HG02981 (cell line): Measurements from ENCODE around the gene RFX6.
A peak's percentile ranks its signal among the peaks of the same experiment; 100 is the strongest.
"Not testable (repeated sequence)": the region's sequence is repeated elsewhere in the genome, so short reads cannot be mapped to it uniquely, and the experiment has no call there.

Source experiments
- ATAC-seq: cut with Tn5 transposase; IDR thresholded peaks from one replicate; pipeline ENCODE4 v1.9.1; 2021; ENCODE audit warnings: mild to moderate bottlenecking, moderate library complexity; ENCODE audit not compliant: unreplicated experiment

The RFX6 gene, protein sequence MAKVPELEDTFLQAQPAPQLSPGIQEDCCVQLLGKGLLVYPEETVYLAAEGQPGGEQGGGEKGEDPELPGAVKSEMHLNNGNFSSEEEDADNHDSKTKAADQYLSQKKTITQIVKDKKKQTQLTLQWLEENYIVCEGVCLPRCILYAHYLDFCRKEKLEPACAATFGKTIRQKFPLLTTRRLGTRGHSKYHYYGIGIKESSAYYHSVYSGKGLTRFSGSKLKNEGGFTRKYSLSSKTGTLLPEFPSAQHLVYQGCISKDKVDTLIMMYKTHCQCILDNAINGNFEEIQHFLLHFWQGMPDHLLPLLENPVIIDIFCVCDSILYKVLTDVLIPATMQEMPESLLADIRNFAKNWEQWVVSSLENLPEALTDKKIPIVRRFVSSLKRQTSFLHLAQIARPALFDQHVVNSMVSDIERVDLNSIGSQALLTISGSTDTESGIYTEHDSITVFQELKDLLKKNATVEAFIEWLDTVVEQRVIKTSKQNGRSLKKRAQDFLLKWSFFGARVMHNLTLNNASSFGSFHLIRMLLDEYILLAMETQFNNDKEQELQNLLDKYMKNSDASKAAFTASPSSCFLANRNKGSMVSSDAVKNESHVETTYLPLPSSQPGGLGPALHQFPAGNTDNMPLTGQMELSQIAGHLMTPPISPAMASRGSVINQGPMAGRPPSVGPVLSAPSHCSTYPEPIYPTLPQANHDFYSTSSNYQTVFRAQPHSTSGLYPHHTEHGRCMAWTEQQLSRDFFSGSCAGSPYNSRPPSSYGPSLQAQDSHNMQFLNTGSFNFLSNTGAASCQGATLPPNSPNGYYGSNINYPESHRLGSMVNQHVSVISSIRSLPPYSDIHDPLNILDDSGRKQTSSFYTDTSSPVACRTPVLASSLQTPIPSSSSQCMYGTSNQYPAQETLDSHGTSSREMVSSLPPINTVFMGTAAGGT

DNA sequence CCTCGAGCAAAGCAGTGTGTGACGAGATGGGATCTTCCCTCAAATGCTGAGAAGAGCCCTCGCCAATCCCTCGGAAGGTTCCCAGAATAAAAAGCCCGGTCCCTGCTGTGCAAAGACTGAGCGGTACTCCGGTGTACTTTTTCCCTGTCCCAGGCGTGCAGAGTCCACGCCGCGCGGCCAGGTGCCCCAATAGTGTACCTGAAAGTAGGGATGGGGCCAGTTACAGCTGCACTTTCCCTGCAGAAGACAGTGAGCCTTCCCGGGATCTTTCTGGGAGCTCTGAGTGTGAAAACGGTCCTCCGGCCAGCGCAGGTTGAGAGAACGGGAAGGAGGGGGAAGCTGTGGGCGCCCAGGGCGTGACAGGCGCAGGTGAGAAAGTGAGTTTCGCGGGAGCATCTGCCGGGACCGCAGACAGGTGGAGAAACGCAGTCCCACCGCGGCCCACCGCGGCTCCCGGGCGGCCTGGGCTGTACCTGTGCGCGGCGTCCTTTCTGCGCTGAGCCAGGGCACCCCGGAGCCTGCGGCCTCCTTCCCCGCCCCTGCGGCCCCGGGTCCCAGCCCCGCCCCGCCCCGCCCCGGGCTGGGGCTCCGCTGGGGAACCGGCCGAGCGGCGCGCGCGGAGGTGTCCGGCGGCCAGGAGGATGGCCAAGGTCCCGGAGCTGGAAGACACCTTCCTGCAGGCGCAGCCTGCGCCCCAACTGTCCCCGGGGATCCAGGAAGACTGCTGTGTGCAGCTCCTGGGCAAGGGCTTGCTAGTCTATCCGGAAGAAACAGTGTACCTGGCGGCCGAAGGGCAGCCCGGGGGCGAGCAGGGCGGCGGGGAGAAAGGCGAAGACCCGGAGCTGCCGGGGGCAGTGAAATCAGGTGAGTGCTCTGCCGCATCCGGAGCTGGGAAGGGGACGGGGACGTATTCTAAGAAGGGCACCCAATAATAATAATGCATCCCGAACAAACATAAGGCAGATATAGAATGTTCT is at the start of gene RFX6:
TSS of gene RFX6 (plus strand) at position 608 of the 977 bp plus-strand sequence. CDS start at position 642, 34 bp downstream.
- ATAC-seq, result no peak

DNA sequence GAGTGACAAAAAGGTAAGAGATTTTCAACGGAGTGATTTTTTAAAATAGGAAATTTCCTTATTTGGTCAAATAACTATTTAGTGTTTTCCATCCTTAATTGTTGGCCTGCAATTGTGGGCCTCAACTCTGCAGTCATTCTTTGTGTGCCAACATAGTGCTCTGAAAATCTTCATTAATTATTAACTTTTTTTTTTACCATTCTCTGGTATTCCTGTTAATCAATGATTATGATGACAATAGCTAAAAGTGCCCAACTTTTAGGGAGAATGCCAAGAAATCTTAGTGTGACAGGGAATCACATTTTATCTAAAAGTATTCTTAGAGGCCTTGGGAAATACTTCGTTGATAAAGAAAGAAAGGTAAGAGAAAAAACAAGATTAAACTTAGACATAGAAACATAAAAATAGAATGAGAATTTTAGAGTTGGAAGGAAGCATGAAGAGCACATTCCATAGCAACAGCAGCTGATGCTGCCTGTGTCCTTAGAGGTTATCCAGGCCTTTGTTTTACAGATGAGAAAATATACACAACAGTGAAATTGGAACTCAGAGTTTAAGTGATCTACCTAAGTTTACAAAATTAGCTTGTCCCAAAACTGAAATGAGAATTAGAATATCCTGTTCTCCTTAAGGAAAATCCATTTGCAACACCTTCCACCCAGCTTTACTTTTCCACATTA is 49.3 kb upstream of the RFX6 start:
- ATAC-seq, result no peak

DNA sequence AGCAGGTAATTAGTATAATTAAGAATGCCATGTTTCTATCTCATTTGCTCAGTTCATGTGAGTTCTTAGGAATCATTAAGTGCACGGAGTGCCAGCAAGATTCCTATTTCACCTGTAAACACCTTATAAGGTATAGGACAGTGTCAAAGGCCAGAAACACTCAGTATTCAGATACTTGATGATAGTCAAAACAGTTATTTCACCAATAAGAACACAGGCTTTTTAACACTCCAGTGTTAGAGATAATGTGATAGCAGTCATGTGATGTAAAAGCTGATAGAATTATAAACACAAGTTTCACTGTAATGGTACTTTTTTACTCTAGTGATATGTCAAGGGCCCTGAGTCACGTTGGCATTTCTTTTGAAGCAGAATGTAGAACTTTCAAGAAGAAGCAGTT is 48.1 kb upstream of the RFX6 start, which contains the start of gene GPRC6A:
TSS of gene GPRC6A (minus strand) at position 101 of the 400 bp plus-strand sequence. CDS start at position 31, 70 bp downstream.
- ATAC-seq, result no peak

DNA sequence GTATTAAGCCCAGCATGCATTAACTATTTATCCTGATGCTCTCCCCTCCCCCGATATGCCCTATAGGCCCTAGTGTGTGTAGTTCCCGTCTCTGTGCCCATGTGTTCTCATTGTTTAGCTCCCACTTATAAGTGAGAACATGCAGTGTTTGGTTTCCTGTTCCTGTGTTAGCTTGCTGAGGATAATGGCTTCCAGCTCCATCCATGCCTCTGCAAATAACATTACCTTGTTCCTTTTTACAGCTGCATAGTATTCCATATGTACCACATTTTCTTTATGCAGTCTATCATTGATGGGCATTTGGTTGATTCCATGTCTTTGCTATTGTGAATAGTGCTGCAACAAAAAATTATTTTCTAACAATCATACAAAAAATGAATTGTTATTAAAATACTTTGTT is 42.5 kb upstream of the RFX6 start:
- not testable (repeated sequence) for ATAC-seq

DNA sequence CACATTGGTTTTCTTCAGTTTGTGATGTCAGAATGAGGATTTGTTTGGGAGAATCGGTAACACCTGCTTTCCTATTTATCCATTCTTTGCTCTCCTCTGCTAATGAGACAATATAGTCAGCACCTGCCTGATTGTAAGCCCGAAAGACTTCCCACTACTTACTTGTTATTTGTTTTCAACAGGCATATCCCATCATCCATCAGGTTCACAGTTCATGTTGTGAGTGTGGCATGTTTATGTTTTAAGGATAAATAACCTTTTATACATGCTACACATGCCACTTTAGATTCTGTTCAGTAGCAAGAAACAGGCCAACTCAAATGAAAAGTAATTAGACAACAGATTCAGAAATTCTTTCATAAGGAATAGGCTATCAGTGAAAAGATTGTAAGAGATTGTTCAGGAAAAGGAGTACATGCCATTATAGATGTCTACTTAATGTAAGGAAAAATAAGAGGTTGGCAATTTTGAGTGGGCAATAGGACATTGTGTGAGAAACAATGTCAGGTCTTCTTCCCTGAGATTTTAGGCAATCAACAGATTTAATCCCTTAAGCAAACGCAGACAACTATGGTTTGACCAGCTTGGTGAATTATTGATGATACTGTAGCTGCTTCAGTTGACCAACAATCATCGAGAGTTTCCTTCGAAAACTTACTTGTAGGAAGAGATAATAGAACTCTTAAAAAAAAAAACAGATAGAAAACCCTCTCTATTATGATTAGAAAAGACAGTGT is 40.3 kb upstream of the RFX6 start:
- ATAC-seq, result no peak

DNA sequence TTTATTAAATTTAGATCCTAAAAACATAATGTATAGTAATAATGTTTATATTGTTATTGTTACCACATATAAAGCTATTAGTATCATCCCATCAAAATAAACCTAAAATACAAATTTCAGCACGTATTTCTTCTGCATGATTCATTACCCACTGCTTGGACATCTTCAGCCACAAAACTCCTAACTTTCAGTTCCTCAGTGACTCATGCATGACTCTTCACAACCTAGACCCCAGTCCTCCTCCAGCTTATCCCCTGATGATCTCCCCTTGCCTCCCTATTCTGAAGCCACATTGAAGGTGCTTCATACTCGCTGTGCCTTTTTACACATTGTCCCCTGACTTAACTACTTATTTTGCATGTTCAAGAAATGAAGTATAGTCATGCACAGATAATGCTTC is 37.0 kb upstream of the RFX6 start:
- no peak for ATAC-seq

DNA sequence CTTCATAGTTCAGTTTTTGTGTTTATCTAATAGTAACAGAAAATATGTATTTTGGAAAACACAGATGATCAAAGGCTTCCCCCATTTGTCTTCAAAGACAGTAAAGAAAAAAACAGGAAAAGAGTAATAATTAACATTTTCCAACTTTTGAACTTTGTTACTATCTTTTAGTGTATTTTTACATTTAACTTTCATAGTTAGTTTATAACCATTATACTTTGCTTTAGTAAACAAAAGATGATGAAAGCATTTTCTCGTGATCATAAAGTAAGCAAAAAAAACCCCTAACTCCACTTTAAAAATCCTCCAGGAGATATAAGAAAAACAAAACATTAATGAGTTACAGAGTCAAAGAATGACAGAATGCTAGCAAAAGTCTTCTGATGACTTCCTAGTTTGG is 34.6 kb upstream of the RFX6 start:
- ATAC-seq, result no peak

DNA sequence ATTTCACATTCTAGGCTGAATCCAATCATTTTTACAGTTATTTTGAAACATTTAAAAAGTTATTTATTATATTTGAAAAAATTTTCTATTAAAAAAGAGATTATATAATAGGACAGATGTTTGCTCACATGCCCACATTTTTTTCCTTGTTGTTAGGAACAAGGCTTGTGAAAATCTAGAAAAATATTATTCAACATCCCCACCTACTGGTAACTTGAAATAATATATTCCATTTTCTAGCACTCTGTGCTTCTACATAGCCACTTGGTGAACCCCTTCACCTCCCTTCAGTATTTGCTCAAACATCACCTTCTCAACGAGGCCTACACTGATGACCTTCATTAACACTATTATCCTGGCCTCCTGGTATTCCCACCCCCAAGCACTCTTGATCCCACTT is 29.8 kb upstream of the RFX6 start:
- no peak for ATAC-seq

DNA sequence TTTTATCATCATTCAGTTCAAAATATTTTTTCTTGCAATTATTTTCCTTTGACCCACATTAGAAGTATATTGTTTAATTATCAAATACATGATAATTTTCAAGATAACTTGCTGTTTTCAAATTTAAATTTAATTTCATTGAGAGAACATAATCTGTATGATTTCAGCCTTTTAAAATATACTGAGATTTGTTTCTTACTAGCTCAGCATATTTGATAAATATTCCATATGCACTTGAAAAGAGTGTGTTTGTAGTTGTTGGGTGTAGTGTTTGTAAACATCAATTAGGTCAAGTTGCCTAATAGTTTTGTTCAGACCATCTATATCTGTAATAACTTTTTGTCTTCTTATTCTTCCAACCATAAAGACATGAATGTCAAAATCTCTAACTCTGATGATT is 19.0 kb upstream of the RFX6 start:
- no peak for ATAC-seq

DNA sequence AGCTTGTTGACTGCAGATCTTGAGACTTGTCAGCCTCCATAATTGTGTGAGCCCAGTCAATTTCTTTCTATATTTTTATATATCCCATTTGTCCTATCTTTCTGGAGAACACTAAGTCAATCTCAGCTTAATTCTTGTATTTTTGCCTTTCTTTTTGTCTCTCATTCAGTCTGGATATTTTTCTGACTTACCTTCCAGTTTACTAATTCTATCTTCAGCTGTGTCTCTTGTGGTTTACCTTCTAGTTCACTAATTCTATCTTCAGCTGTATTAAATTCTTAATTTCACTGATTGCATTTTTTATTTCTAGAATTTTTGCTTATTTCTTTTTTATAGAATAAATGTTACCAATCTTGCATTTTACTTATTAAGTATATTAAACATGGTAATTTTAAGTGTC is 17.8 kb upstream of the RFX6 start:
- ATAC-seq, result no peak

DNA sequence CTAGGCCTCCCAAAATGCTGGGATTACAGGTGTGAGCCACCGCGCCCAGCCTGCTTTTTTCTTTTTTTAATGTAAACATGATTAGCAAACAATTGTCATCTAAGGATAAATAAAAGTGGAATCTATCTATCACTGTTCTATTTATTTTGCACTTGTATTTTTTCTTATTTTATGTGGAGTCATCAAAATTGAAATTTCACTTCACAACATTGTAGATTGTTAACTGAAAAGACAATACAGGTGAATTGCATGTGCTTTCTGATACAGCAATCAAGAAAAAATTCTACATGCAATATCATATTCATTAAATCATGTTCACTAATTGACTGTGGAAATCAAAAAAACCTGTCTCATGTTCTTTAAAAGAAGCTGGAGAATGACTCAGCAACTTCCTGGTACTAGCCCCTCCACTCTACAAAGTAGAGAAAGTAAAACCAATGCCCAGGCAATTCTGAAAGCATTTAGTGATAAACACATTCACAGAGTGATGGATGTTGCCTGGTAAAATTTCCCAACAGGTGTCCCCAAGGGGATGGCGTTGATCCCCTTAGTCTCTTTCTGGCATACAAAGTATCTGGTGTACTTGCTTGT is 10.7 kb upstream of the RFX6 start:
- ATAC-seq, result peak; percentile 74

DNA sequence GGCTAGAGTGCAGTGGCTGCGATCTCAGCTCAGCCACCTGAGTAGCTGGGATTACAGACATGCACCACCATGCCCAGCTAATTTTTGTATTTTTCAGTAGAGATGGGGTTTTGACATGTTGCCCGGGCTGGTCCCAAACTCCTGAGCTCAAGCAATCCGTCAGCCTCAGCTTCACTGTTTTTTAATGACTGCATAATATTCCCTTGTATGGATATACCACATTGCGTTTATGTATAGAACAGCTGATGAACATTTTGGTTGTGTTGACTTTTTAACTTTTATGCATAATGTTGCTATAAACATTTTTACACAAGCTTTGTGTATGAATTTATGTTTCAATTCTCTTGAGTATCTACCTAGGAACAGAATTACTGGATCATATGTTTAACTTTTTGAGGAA is 4.3 kb upstream of the RFX6 start:
- no peak for ATAC-seq

DNA sequence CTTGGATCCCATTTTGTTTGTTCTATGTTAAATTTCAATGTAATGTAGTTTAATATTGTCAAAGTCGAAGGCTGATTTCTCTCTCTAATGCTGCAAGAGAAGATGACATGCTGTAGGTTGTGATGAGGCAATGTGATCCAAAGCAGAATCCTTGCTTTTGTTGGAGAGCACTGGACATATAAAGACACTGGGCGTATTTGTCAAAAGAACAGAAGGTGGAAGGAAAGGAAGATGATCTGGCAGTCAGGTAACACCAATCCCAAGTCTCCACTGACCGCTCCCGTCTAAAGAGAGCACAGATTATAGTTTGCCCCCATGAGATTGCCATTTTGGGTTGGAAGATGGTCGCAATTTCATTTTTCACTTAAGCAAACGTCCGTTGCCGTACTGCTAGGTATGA is 935 bp upstream of the RFX6 start:
- no peak for ATAC-seq

DNA sequence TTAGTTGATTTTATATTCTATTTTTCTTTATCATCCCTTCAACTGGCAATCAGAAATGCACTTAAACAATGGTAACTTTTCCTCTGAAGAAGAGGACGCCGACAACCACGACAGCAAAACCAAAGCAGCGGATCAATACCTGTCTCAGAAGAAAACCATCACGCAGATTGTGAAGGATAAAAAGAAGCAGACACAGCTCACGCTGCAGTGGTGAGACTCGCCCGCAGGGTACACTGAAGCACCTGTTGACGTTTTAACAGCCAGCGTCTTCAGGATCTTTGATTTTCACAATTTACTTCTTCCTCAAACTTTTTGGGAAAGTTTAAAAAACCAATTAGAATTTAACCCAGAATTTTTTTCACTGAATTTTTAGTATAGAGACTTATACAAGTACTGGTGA is 701 bp downstream of the RFX6 start:
- no peak for ATAC-seq

DNA sequence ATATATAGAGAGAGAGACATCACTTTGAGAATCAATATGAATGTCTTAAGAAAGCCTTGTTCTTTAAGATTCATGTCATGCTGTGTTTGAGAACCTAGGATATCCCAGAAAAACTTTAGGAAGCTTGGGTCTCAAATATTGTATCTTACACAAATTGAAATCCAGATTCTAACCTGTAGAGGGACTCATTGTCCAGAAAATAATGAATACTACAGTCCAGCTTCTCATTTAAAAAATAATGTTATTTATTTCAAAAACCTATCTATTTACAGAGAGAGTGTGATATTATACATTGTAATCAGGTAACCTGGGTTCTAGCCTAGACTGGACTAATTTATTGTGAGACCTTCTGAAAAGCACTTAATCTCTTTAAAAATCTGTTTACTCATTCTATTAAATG is 4.2 kb downstream of the RFX6 start:
- ATAC-seq, result no peak

DNA sequence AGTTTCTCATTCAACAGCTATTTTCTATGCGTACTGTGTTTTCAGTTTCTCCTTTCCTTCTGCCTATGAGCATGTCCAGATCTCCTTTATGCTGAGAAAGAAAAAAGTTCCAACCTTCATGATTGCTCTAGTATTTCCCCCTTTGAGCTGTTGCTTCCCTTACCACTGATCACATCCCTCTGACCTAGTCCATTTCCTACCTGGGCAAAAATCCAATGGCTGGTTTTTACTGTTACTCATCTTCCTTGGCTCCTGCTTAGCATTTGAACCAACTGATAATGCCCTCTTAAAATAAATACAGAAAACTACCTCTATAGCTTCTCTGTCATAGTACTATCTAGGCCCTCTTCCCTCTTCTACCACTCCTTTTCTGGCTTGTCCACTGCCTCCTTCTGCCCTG is 6.0 kb downstream of the RFX6 start:
- ATAC-seq, result no peak

DNA sequence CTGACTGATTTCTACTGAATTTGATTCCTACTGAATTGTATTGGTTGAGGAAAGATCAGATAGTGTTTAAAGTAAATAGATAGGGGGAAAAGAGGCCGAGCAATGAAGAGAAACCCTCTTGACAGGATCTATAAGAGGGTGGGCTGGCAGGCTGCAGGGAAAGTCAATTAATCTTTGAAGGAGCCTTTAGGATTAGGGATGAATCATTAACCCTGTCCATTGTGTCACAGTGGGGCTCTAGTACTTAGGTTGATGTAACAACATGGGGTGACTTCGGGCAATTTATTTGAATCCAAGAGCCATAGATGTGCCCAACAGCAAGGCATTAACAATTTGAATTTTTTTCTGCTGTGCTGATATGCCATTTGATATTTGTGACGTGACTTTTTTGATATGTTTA is 7.5 kb downstream of the RFX6 start:
- no peak for ATAC-seq

DNA sequence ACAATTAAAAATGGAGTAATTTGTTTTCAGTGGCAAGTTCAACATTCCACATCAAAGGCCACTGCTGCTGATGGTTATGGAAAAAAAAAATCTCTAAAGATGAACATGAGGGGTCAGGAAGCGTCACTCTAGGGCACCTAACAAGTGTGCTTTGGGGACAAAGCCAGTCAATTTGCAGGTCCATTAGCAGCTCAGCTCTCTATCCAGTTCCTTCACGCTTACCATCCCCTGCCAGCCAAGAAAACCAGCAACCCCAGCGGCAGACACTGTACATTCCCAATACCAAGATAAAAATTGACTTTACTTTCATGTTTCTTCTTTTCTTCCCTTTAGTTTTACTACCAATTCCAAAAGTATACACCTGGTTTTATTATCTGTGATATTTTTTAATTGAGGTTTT is 10.1 kb downstream of the RFX6 start:
- ATAC-seq, result no peak

DNA sequence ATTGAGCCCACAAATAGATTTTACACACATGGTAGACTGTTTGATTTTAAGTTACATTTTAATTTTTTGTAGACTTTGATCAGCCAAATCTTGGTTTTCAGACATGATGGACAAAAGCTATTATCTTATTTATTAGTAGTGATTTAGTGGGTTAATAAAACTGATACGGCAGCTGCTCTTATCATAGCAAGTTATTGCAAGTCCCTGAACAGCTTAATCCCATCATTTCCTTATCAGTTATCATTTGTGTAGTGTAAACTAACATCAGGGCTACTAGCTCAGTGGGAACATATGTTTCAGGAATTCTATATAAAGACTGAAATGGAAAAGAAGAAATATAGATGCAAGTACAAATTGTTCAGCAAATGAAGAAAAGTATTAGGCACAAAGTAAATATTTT is 10.9 kb downstream of the RFX6 start:
- ATAC-seq, result no peak
